RWPE2 (cell line): ENCODE results near the gene PTPRT.

Experiments used
- ATAC-seq: fragments of 200-7000 bp; cut with Tn5 transposase; 3 replicates; pipeline ENCODE4 v1.9.1; 2021; ENCODE audit warnings: low read depth
- DNase-seq: peaks from one replicate; pipeline ENCODE4 v3.0.0-alpha.2; 2020; ENCODE audit warnings: low spot score
- H3K27ac ChIP-seq: fragments of 450-650 bp; 2 replicates; pipeline ENCODE4 v1.5.1; 2017; ENCODE audit warnings: mild to moderate bottlenecking; ENCODE audit not compliant: poor library complexity, severe bottlenecking
- H3K27me3 ChIP-seq: fragments of 250-450 bp; sonication (Bioruptor Pico); 2 replicates; pipeline ENCODE4 v1.5.1; 2021; ENCODE audit warnings: mild to moderate bottlenecking, moderate library complexity; ENCODE audit not compliant: insufficient read depth, poor library complexity, severe bottlenecking
- H3K36me3 ChIP-seq: fragments of 250-450 bp; sonication (Bioruptor Pico); 2 replicates; pipeline ENCODE4 v1.5.1; 2020; ENCODE audit warnings: low read depth, mild to moderate bottlenecking, moderate library complexity
- H3K4me1 ChIP-seq: fragments of 250-450 bp; sonication (Bioruptor Pico); 2 replicates; pipeline ENCODE4 v1.5.1; 2021; ENCODE audit warnings: mild to moderate bottlenecking, moderate library complexity; ENCODE audit not compliant: insufficient read depth, poor library complexity, severe bottlenecking
- H3K4me3 ChIP-seq: fragments of 250-450 bp; sonication (Bioruptor Pico); 2 replicates; pipeline ENCODE4 v1.5.1; 2021; ENCODE audit warnings: mild to moderate bottlenecking, moderate library complexity; ENCODE audit not compliant: severe bottlenecking
- H3K9me3 ChIP-seq: fragments of 250-450 bp; sonication (Bioruptor Pico); 2 replicates; pipeline ENCODE4 v1.5.1; 2021; ENCODE audit warnings: mild to moderate bottlenecking, moderate library complexity; ENCODE audit not compliant: severe bottlenecking
- TF ChIP-seq, protein P1 (sequence below): fragments of 450-650 bp; IDR thresholded peaks from one replicate; pipeline ENCODE4 v1.5.1; 2017; ENCODE audit warnings: mild to moderate bottlenecking, moderate library complexity; ENCODE audit not compliant: poor library complexity, severe bottlenecking

Gene PTPRT

DNA sequence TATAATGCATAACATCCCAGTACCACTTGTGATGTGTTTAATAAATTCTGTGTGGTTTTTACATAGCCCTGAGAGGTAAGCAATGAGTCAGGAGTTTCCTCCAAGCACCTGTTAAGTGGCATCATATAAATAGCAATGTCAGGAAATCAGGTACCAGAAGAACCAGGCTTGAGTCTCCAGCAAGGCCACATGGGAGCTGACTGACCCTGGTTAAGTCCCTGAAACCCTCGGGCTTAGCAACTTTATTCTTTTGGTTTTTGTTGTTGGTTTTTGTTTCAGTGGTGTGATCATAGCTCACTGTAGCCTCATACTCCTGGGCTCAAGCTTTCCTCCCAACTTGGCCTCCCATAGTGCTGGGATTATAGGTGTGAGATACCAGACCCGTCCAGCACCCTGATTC lies 70.0 kb downstream of the PTPRT start:
- DNase-seq (no peak), ATAC-seq (no peak)
- H3K27ac ChIP-seq: no peak overlapping the region
- peaks cover 6% of the 10 kb centered on the region for H3K27me3 ChIP-seq
- no peaks in the 10 kb centered on the region for H3K4me1 ChIP-seq
- peaks cover 4% of the 10 kb centered on the region for H3K9me3 ChIP-seq
- no peak overlapping the region for H3K4me3 ChIP-seq
- TF ChIP-seq, protein P1, sequence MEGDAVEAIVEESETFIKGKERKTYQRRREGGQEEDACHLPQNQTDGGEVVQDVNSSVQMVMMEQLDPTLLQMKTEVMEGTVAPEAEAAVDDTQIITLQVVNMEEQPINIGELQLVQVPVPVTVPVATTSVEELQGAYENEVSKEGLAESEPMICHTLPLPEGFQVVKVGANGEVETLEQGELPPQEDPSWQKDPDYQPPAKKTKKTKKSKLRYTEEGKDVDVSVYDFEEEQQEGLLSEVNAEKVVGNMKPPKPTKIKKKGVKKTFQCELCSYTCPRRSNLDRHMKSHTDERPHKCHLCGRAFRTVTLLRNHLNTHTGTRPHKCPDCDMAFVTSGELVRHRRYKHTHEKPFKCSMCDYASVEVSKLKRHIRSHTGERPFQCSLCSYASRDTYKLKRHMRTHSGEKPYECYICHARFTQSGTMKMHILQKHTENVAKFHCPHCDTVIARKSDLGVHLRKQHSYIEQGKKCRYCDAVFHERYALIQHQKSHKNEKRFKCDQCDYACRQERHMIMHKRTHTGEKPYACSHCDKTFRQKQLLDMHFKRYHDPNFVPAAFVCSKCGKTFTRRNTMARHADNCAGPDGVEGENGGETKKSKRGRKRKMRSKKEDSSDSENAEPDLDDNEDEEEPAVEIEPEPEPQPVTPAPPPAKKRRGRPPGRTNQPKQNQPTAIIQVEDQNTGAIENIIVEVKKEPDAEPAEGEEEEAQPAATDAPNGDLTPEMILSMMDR: no peak
- no peaks in the 10 kb centered on the region for H3K36me3 ChIP-seq

DNA sequence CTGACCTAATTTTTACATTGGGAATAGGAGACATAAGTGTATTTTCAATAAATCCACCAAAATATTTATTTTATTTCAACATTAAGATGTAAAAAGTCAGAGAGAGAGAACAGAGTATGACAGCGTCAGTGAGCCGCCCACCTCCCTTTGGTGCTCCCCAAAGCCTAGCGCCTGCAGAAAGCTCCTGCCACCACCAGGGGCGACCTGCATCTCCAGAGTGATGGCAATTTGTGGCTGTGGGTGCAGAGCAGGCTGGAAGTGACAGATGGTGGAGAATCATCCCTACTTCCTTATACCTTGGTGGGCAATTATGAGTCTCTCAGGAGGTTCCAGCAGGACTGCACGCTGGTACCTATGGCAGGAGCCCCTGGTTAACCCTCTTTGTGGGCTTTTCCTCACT lies 87.3 kb downstream of the PTPRT start:
- Histone ChIP-seq H3K9me3 (peaks cover 3% of the 10 kb centered on the region), H3K4me1 (no peaks in the 10 kb centered on the region), H3K4me3 (no peak overlapping the region), H3K36me3 (no peaks in the 10 kb centered on the region), H3K27ac (no peak overlapping the region), H3K27me3 (peaks cover 4% of the 10 kb centered on the region)
- ATAC-seq: no peak
- DNase-seq: no peak
- TF ChIP-seq, protein P1: peak; percentile 27

DNA sequence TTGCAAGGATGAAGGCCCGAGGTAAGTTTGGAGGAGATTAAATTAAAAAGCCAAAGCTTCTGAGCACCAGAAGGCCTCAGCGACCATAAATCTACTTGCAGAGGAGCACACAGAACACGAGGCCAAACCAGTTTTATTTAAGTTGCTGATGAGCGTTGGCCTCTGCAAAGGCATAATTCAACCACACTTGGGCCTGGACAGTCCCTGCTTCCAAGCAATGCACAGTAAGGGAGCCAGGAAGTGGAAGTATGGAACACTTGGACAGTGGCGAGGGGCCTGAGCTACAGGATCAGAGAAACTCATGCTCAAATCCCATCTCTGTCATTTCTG lies 92.8 kb downstream of the PTPRT start:
- no peak for ATAC-seq
- H3K4me3 ChIP-seq: no peak overlapping the region

DNA sequence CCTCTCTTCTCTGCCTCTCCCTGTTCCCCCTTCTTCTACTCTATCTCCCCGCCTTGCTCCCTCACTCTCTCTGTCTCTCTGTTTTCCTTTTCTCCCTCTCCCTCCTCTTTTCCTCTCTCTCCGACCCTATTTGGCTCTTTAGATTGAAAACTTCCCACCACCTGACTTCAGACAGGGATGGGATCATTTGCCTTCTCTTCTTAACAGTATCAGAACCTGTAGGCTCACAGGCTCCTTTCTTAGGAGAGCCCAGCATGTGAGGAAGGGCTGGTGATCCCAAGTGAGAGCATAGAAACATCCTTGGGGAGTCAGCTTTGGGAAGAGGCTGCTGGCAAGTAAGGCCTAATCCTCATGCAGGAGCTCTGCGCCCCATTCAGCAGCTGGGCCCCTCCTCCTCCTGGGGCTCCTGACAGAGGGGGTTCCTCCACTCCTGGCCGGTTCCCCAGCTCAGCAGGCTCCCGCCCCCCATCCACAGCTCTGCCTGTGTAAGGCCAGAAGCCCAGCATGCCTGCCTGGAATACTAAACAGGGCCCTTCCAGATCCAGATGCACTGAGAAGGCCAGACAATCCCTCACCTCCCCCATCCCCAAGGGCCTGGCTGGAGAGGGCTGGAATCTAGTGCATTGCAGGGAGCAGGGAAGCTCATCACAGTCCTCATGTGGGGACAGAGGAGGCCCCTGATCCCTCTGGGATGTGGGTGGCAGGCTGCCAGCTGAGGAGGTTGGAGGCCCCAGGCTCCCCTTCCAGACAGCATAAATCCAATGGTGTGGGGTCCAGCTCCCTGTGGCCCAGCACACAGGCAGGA lies 93.4 kb downstream of the PTPRT start:
- Histone ChIP-seq H3K36me3 (no peaks in the 10 kb centered on the region), H3K27ac (no peak overlapping the region), H3K9me3 (peaks cover 4% of the 10 kb centered on the region), H3K4me1 (no peaks in the 10 kb centered on the region), H3K4me3 (no peak overlapping the region), H3K27me3 (peaks cover 7% of the 10 kb centered on the region)
- ATAC-seq (no peak), DNase-seq (no peak)
- TF ChIP-seq, protein P1: no peak

More for the DNA sequence above, 92.8 kb downstream of the PTPRT start:
- no peak overlapping the region for H3K27ac ChIP-seq
- H3K36me3 ChIP-seq: no peaks in the 10 kb centered on the region
- no peak for DNase-seq
- no peaks in the 10 kb centered on the region for H3K4me1 ChIP-seq
- H3K9me3 ChIP-seq: peaks cover 6% of the 10 kb centered on the region
- TF ChIP-seq, protein P1: no peak
- H3K27me3 ChIP-seq: peaks cover 7% of the 10 kb centered on the region

DNA sequence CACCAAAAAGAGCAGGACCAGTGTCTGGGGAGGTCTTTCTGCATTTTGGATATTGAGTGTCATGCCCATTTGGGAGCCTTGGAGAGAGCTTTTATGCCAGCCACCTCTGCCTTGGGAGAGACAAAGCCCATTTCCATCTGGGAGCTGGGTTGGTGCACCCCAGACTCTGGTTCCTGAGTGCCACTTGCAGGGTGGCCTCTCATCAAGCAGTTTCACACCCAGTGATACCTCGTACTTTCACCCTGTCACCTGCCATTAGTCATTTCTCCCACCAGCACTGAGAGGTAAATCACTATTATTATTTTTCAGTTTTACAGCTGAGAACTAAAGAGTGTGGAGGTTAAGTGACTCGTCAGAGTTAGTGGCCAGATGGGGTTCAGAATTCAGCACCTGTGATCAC lies 94.7 kb downstream of the PTPRT start:
- Histone ChIP-seq H3K27ac (no peak overlapping the region), H3K9me3 (peaks cover 4% of the 10 kb centered on the region), H3K4me1 (no peaks in the 10 kb centered on the region), H3K36me3 (no peaks in the 10 kb centered on the region), H3K4me3 (no peak overlapping the region), H3K27me3 (peaks cover 3% of the 10 kb centered on the region)
- DNase-seq (no peak), ATAC-seq (peak; percentile 9; the same call in 1 of the 3 replicates)
- TF ChIP-seq, protein P1: no peak
